ENCODE results near the gene LY9.

The LY9 gene

DNA sequence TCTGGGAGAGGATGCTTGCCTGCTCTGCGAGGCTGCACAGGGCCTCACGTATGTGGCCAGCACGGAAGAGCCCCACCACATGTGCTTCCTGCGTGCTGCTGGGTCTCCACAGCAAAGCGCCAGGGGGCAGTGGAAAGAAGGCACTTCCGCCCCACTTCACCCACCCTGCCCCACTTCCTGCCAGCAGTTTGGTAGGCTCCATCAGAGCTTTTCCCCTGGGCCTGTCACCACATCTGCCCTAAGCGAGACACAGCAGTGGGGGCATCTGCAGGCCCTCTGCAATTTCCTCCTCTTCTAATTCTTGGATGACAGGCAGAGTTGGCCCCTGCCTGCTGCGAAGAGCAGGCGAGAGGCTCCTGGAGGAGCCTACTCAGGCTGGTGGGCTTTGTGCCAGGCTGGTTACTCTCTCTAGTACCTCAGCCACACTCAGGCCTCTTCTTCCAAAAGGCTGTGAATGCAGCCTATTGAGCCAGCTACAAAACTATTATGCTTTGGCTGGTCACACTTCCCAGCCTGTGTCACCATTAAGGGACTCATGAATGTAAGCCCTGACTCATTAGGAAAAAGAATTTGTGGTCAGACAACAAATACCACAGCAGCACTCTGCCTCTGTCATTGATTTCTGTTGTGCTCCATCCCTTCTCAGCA is 41.7 kb downstream of the LY9 start:
- DNase-seq: peak; percentile 41

DNA sequence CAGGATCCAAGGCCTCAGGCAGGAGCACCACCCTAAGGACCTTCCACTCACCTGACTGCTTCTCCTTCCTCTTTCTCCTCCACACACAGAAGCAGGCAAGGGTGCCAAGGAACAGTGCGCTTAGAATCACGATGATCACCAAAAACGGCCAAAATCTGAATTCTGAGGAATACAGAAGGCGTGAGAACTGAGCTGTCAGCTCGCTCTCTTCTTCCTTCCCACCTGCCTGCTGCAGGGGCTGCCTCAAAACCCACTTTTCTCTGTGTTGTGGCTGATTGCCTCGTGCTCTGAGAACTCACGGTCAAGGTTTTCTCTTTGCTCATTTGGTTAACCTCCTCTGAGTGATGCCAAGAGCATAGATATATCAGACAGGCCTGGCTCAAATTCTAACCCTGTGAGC is 42.9 kb downstream of the LY9 start:
- no peak for DNase-seq

DNA sequence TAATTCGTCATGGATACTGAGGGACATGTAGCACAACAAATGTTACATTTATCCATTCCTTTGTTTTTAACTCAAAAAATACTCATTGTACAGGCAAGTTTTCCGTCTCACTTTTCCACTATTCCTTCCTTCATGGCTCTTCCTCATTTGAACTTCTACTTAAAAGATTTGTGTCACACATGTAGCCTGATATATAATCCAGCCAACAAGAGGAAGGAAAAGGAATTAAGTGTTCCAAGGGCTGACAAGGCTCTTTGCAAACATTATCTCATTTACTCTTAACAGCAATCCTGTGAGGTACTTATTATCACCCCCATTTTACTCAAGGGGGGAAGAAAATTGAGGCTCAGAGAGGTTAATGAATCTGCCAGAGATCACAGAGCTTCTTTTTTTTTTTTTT is 43.8 kb downstream of the LY9 start:
- no peak for DNase-seq

DNA sequence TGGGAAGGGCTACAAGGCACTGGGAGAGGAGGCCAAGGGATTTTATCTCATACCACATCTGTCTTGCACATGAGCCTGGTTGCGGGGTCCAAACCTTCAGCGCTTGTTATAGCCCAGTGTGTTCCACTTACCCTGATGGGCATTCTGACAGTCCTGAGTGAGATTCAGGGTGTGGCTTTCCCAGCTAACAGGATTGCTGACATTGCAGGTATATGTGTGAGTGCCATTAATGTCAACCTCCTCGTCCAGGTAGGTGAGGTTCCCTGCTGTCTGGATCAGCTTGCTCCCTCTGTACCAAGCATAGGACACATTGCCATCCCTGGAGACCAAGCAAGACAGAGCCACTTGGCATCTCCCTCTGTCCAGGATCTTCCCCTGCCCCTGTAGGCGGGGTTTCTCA is 45.1 kb downstream of the LY9 start:
- DNase-seq: no peak

DNA sequence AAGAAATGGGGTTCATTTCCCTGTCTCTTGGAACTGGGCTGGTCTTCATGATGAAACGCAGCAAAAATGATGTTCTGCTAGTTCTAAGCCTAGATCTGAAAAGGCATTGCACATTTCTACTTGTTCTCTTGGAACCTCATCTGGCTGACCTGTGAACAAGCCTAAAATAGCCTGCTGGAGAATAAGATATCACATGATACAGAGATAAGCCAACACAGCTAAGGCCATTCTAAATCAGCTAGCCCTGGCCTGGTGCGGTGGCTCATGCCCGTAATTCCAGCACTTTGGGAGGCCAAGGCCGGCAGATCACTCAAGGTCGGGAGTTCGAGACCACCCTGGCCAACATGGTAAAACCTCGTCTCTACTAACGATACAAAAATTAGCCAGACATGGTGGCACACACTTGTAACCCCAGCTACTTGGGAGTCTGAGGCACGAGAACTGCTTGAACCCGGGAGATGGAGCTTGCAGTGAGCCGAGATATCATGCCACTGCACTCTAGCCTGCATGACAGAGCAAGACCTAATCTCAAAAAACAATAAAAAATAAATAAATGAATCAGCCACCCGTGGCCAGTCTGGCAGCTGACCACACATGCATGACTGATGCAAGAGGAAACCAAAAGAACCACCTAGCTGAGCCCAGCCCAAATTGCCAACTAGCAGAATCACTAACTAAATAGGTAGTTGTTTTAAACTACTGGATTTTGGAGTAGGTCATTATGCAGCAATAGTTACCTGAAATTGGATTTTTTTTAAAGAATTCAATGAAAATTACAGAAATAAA is 48.7 kb downstream of the LY9 start:
- DNase-seq: no peak

DNA sequence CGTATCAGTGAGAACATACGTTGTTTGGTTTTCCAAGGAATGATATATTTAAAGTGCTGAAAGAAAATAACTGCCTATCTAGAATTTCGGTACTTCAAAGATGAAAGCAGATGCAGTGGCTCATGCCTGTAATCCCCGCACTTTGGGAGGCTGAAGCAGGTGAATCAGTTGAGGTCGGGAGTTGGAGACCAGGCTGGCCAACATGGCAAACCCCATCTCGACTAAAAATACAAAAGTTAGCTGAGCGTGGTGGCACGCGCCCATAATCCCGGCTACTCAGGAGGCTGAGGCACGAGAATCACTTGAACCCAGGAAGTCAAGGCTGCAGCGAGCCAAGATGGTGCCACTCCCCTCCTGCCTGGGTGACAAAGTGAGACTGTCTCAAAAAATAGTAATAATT is 50.3 kb downstream of the LY9 start:
- no peak for DNase-seq

DNA sequence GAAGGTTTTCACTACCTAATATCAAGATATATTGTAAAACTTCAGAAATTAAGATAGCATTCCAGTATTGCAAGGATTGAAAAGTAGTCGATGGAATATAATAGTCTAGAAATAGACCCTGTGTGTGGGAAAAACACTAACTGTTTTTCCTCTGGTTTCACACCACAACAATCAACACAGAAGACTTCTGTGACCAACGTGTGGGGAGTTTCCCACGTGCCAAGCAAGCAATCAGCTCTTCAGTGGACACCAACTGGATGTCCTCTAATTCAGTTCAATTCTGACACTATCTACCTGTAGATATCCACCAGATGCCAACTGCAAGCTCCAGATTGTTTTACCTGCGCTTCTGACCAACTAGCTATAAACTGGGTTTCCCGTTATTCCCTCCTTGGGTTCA is 54.6 kb downstream of the LY9 start:
- DNase-seq: no peak

DNA sequence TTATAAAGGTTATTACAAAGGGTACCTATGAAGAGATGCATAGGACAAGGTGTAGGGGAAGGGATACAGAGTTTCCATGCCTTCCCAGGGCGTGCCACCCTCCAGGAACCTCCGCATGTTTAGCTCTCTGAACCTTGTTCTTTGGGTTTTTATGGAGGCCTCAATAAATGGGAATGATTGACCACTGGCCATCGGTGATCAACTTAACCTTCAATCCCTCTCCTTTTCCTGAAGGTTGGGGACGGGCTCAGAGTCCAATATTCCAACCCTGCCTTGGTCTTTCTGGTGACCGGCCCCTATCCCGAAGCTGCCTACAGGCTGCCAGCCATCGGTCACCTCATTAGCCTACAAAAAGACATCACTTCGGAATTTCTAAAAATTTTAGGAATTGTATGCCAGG is 55.0 kb downstream of the LY9 start:
- DNase-seq: no peak

DNA sequence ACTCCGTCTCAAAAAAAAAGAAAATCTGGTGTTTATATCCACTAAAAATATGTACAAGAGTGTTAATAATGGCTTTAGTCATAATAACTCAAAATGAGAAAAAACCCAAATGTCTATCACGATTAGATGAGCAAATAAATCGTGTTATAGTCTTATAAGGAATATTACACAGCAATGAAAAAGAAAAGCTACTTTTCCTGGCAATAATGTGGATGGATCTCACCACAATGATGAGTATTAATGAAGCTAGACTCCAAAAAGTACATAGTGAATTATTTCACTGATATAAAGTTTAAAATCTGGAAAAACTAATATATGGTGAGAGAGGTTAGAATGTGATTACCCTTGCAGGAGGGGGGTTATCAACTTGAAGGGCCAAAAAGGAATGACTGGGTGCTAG is 57.0 kb downstream of the LY9 start:
- no peak for DNase-seq

DNA sequence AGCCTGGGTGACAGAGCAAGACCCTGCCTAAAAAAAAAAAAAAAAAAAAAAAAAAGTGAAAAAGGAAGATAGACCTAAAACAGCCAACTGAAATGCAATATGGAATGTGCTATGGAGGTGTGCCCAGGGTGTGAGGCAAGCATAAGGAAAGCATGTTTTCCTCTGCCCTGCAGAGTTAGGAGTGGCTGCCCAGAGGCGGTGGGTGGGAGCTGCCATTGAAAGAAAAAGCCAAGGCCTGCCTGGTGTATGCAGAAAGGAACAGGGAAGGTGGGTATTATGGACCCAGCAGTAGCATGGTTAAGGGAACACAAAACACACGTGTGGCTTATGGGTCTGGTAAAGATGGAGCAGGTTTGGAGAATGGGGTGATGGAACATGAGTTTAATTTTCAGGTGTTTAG is 57.8 kb downstream of the LY9 start:
- no peak for DNase-seq

DNA sequence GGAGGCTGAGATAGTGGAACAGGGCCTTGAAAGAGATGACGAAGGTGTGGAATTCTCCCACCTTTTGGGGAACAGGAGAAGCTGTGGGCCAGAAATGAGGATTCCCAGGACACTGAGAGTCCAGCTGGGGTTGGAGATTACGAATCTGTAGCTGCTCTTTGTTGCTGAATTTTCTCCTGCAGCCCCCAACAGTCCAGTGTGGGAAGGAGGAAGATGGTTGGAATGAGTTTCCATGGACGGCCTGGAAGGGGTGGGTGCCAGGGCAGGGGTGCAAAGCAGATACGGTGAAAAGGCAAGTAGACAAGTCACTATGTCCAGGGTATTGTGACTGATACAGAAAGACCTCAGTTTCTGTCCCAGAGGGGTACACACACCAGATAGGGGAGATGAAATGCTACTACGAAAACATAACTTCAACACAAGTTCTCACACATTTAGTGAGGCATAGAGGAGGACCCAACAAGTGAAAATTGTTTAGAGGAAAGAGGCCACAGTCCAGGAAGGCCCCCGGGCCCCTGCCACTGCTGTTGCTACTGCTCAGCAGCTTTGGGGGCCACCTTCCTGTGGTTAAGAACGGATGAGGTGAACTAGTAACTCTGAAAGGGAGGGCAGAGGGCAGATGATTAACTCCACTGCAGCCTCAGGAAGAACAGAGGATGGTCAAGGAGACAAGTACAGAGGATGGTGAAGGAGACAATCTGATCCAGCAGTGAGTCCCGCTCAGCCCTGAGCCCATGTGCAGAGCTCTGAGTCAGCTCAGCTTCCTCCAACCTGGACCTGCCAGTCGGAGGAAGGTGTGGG is 59.4 kb downstream of the LY9 start:
- DNase-seq: no peak

DNA sequence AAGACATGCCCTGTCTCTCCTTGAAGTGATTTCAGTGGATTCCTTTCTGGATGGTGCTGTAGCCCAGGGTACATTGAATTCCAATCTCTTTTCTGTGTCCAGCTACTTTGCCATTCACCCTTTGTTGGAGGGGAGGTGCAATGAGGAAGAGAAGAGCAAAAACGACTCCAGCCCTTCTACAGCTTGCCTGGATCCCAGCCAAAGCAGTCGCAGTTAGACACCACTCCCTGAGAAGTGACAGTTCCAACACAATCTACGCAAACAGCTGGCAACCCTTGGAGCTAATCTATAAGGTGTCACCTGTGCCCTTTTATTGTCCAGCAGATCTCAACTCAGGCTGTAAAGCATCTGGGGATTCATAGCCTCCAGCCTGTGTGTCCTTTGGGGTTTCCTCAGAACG is 62.1 kb downstream of the LY9 start:
- DNase-seq: no peak

DNA sequence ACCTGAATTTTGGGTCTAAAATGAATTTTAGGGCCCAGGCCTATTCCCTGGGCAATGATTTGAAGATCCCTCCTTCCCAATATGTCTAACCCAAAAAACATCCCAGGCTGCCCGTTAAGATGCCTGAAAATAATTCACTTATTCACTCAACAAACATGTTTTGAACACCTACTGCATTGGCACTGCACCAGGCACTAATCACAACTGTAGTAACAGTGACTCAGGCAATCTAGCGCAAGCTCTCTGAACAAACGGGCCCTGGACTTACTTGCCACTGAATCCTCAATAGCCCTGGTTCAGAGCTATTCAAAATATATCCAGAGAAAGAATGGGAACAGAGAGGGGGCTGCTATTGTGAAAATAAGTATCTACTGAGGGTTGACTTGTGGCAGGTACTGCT is 62.5 kb downstream of the LY9 start:
- DNase-seq: no peak

DNA sequence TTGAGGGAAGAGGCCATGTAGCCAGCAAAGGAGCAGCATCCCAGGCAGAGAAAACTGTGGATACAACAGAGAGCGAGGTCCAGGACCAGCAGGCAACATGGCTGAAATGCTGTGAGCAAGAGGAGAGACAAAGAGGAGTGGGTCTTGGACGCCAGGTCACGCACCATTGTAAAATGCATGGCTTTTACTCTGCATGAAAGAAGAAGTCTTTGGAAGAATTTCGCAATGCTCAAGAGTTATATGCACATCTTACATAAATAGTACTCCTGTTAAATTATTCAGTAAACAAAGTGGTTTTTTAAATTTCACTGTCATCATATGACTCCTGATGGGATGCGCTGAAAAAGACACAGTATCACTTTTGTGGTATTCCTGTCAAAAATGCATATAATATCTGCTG is 63.2 kb downstream of the LY9 start:
- peak; percentile 70 for DNase-seq

DNA sequence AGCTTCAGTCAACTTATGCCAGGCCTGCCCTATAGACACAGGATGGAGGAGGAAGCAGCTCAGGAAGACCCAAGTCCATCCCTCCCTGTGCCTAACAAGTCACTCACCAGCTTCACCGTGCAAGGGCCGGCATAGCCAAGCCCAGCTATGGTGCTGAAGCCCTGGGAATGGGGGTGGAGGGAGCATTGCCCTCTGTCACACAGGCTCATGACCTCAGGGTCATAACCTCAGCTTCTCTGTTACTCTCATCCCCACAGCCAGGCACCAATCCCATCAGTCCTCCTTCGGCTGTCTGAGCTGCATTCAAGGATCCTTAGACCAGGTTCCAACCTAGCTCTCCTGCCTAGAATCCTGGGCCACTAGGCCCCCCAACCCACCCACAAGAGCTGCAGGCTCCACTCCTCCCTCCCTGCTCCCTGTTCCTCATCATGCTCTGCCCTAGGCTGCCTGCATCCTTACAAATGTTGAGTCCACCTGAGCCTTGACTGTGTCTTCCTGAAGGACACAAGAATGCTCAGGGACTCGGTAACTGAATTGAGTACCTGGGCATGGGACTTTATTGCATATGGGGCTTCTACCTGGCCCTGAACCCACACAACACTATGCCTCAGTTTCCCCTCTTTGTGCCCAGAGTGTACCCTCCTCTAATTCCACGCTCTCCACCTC is 65.0 kb downstream of the LY9 start:
- DNase-seq: no peak

DNA sequence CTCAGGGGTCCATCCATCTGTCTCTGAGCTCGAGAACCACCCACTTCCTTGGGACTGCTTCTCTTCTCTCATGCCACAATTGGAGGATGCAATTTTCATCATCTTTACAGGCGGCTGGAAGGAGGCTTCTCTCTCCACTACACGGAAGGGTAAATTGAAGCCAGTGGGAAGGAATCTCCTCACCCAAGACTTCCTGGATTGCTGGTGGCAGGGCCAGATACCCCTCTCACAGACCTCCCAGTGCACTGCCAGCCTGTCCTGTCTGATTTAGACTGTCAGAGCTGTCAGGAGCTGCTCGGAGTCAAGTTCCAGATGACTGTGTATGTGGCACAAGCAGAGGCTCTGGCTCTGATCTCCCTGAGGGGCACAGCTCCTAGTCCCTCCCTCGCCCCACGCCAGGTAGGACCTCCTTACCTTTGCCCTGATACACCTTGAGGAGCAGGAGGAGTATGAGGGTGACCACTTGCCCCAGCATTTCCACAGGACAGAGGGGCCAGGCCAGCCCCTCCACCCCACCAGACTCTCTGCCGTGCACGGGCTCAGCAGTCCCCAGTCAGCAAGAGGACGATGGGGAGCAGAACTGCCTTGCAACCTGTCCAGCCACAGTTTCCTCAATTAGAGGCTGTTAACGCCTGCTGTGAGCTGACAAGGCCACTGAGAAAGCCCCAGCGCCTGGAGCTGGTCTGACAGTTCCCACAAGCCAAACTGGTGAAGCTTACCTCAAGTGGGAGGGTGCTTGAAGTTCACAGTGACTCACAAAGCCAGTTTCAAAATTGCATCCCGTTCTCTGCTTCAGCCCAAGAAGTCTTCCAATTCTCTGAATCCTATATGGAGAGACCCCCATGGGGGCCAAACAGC is 66.5 kb downstream of the LY9 start, which contains the start of gene CD244:
TSS of gene CD244 (minus strand) at position 685 of the 858 bp plus-strand sequence. CDS start at position 475, 210 bp downstream.
- peak; percentile 91 for DNase-seq

DNA sequence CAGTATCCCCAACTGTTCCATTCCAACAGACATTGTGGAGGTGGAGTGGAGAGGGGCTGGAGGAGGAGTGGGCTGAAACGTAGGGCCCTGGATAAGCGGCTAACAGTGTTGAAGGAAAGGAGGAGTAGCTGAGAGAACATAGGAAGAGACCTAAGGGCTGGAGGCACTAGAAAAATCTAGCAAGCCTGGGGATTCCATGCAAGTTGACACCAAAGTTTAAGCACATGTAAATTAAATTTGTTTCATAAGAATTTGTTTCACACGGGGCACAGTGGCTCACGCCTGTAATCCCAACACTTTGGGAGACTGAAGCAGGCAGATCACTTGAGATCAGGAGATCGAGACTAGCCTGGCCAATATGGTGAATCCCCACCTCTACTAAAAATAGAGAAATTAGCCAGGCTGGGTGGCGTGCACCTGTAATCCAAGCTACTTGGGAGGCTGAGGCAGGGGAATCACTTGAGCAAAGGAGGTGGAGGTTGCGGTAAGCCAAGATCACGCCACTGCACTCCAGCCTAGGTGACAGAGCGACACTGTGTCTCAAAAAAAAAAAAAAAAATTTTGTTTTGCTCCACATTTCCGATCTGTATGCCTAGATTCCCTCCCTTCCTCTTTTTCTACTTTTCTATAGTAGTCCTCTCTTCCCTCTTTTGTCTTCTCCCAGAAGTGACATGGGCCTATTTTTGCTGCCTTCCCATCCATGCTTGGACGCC is 67.2 kb downstream of the LY9 start:
- peak; percentile 37 for DNase-seq

DNA sequence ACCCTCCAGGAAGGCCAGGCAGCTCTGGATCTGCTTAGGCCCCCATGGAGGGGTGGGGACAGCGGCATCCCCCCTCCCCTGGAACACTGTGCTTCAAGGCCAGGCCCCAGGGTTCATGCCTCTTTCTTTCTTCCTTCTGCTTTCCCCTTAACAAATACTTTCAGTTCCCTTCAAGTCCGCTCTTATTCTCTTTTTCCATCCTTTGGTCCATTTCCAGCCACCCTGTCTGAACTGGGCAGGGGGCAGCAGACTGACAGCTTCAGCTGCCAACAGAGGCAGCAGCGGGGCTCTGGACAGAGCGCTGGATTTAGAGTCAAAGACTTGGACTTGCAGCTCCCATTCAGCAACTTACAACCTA is 67.8 kb downstream of the LY9 start:
- DNase-seq: peak; percentile 58

DNA sequence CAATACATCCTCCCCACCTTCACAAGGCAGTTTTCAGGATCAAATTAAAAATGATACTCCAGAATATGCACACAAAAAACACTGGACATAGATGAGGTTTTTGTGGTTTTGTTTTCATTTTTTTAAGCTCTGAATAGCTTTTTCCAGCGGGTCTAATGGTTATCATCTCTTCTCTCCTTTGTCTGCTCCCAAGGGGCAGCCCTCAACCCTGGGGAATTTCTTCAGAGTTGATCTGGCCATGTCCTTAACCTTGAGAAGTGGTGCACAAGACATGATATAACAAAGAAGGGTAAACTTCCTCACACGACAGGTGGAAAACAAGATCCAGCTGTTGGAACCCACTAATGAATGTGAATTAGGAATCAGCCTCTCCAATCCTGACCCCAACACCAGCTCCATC is 68.2 kb downstream of the LY9 start:
- no peak for DNase-seq

DNA sequence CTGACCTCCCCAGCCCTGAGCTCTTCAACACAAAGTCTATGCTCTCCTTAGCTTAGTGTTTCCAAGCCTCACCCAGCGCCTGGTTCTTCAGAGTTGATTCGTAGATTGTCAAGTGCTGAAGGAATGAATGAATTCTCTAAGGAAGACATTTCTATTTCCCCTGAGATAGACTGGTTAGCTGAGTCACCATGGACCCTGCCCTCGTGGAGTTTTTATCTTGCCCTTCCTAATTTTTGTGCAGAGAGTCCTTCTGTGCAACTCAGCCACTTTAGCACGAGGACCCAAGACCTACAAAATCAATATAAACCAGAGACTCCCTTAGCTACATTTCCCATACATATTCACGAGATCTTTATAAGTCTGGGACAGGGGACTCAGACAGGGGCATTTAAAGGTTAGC is 69.4 kb downstream of the LY9 start:
- no peak for DNase-seq

DNA sequence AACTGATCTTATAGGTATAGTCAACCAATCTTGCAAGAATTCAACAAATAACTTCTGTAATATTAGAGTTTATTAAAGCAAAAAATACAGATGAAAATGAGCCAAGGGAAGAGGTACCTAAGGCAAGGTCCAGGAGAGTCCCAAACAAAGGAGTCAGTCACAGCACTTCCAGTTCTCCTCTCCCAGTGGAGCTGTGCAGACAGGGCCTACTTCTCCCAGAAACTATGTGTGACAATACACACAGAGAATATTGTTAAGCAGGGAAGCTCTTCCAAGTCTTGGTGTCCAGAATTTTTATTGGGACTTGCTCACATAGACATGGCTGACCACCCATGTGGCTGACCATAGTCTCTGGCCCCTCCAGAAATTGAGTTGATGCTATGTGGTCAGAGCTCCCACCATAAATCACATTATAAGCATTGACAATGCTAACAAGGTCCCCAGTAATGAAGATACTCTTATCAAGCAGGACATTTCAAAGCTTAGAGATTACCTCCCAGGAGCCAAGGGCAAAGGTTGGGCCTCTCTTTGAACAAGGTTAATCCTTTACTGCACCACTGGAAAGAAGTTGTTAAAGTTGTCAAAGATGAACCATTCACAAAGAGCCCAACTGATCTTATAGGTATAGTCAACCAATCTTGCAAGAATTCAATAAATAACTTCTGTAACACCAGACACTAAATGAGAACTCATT is 70.2 kb downstream of the LY9 start:
- no peak for DNase-seq

Measured in suppressor macrophage treated with lipopolysaccharide for 4 hours (primary cell).